Right atrium auricular region (tissue), 2 donors: ENCODE measurements around the gene NT5DC4. TPM values are rescaled to one million over a fixed set of nuclear protein-coding genes. Genes with fewer than 3 reads are reported as not detected.

Experiments
- DNase-seq: peaks from one replicate; pipeline ENCODE4 v3.0.0-alpha.2; 2019; ENCODE audit warnings: low spot score
- H3K27ac ChIP-seq, 2 donors: fragments of 200-600 bp; sonication (generic); 1 replicate in 1 of 2; 2 replicates in 1 of 2; pipeline ENCODE4 v1.5.1; 2016 to 2019
- H3K27me3 ChIP-seq, 2 donors: fragments of 200-600 bp; sonication (generic); one replicate each; pipeline versions ENCODE4 v1.5.1 to v1.6.0; 2017 to 2019
- H3K36me3 ChIP-seq: fragments of 200-600 bp; sonication (generic); one replicate; pipeline ENCODE4 v1.5.1; 2016
- H3K4me1 ChIP-seq, 2 donors: fragments of 200-600 bp; sonication (generic); one replicate each; pipeline versions ENCODE4 v1.5.1 to v1.6.0; 2017 to 2019
- H3K4me3 ChIP-seq, 2 donors: fragments of 200-600 bp; sonication (generic); 1 replicate in 1 of 2; 2 replicates in 1 of 2; pipeline ENCODE4 v1.5.1; 2017 to 2019; ENCODE audit warnings: mild to moderate bottlenecking in 1 of 2, moderate library complexity in 1 of 2
- H3K9me3 ChIP-seq, 2 donors: fragments of 200-600 bp; sonication (generic); one replicate each; pipeline ENCODE4 v1.5.1; 2019
- CTCF ChIP-seq, 2 donors: fragments of 200-600 bp; sonication (generic); IDR thresholded peaks; one replicate each; pipeline ENCODE4 v1.5.1; 2019; ENCODE audit warnings: antibody characterized with exemption in 2 of 2
- total RNA-seq, 2 donors: library from RNA; depleted of rRNA; stranded (reverse); fragments of >200 nt; gene quantifications; one replicate each; pipeline ENCODE4 v1.1.0, GENCODE V29; 2016

The NT5DC4 gene
- total RNA-seq, 2 donors from 2014 or later = not detected

GRCh38 chr2:112787294-112787693, 66.5 kb downstream of the NT5DC4 start:
- Histone ChIP-seq H3K27me3 (no peaks in the 10 kb centered on the region), H3K27ac (no peak overlapping the region), H3K4me1 (no peaks in the 10 kb centered on the region), H3K9me3 (no peaks in the 10 kb centered on the region), H3K4me3 (no peak overlapping the region), H3K36me3 (no peaks in the 10 kb centered on the region)
- TF ChIP-seq CTCF (IDR thresholded peaks at IDR 0.05) = no peak
- DNase-seq = no peak

GRCh38 chr2:112787729-112788393, 67.0 kb downstream of the NT5DC4 start:
- TF ChIP-seq CTCF (IDR thresholded peaks at IDR 0.05) = no peak
- H3K9me3 ChIP-seq = no peaks in the 10 kb centered on the region
- no peak for DNase-seq
- H3K36me3 ChIP-seq = no peaks in the 10 kb centered on the region
- H3K27ac ChIP-seq = no peak overlapping the region
- no peaks in the 10 kb centered on the region for H3K4me1 ChIP-seq
- no peak overlapping the region for H3K4me3 ChIP-seq
- H3K27me3 ChIP-seq = no peaks in the 10 kb centered on the region

GRCh38 chr2:112788653-112789052, 67.8 kb downstream of the NT5DC4 start:
- no peak overlapping the region for H3K4me3 ChIP-seq
- no peak for TF ChIP-seq CTCF (IDR thresholded peaks at IDR 0.05)
- H3K9me3 ChIP-seq = no peaks in the 10 kb centered on the region
- H3K36me3 ChIP-seq = no peaks in the 10 kb centered on the region
- no peaks in the 10 kb centered on the region for H3K27me3 ChIP-seq
- H3K27ac ChIP-seq = no peak overlapping the region
- no peak for DNase-seq
- no peaks in the 10 kb centered on the region for H3K4me1 ChIP-seq

Other genes starting within 250 kb of the NT5DC4 start
- gene TTL, start 238.9 kb upstream of the NT5DC4 start, total RNA-seq = 10 to 100 TPM; 24.9 to 32.4 TPM
- 1 to 10 TPM; 5.7 to 6.8 TPM for gene POLR1B, start 178.6 kb upstream of the NT5DC4 start, total RNA-seq
- 10 to 100 TPM; 27.4 to 29.4 TPM for gene CHCHD5, start 136.4 kb upstream of the NT5DC4 start, total RNA-seq
- gene SLC20A1, start 75.1 kb upstream of the NT5DC4 start, total RNA-seq = 10 to 100 TPM; 16.8 to 19.7 TPM
- under 1 TPM in 1 of 2 donors, not detected in 1; 0.82 TPM for gene CKAP2L, start 43.6 kb downstream of the NT5DC4 start, total RNA-seq
- not detected for gene IL1A, start 63.5 kb downstream of the NT5DC4 start, total RNA-seq
- 1 to 10 TPM; 1.0 to 2.6 TPM for gene IL1B, start 115.8 kb downstream of the NT5DC4 start, total RNA-seq
- not detected for gene IL37, start 190.1 kb downstream of the NT5DC4 start, total RNA-seq